Measurements from ENCODE around the gene BACE1. TPM values are rescaled to one million over a fixed set of nuclear protein-coding genes. Genes with fewer than 3 reads are reported as not detected.
A peak's percentile ranks its signal among the peaks of the same experiment; 100 is the strongest.
"Not testable (repeated sequence)": the region's sequence is repeated elsewhere in the genome, so short reads cannot be mapped to it uniquely, and the experiment has no call there.

BACE1 gene
- total and polyA plus RNA-seq, 7 donors, result 1.8 to 24.6 (median 13.2) TPM

- Histone ChIP-seq H3K36me3 (peaks cover 0 to 6% (median 2%) of the 10 kb centered on the region in 4 donors), H3K4me3 (no peak overlapping the region), H3K4me1 (peaks cover 0 to 18% (median 12%) of the 10 kb centered on the region in 4 donors), H3K9me3 (no peaks in the 10 kb centered on the region), H3K27me3 (no peaks in the 10 kb centered on the region), H3K27ac (no peak overlapping the region)
- DNase-seq, result no peak
- no peak for TF ChIP-seq POLR2A (IDR thresholded peaks at IDR 0.05)
- TF ChIP-seq EP300 (IDR thresholded peaks at IDR 0.05), result no peak
- TF ChIP-seq POLR2AphosphoS5 (IDR thresholded peaks at IDR 0.05), result no peak
- TF ChIP-seq CTCF (IDR thresholded peaks at IDR 0.05), result no peak
- intact Hi-C loops (cut with DNase I), result no loop called here
- WGBS, 2 donors, result 48 to 79% methylated on average over 2 of the region's 2 CpGs
Observed at GRCh38 chr11:117332843-117333242, 16.8 kb upstream of the BACE1 start.

GRCh38 chr11:117328375-117329010 is 12.4 kb upstream of the BACE1 start:
- no peaks in the 10 kb centered on the region for H3K36me3 ChIP-seq
- intact Hi-C loops (cut with DNase I), result no loop called here
- peak overlapping the region; percentile 67 to 84 (median 80) for H3K4me3 ChIP-seq
- H3K27ac ChIP-seq, result peak overlapping the region; percentile 94 to 96 (median 94)
- TF ChIP-seq CTCF (IDR thresholded peaks at IDR 0.05) (peak in 1 of 4 experiments; percentile 12), POLR2AphosphoS5 (IDR thresholded peaks at IDR 0.05) (peak; percentile 28 to 52 (median 39)), POLR2A (IDR thresholded peaks at IDR 0.05) (no peak), EP300 (IDR thresholded peaks at IDR 0.05) (no peak)
- DNase-seq, result peak; percentile 83
- H3K4me1 ChIP-seq, result peaks cover 0 to 18% (median 12%) of the 10 kb centered on the region in 4 donors
- WGBS, 2 donors, result 5 to 8% methylated on average over 15 of the region's 15 CpGs
- no peaks in the 10 kb centered on the region for H3K27me3 ChIP-seq
- H3K9me3 ChIP-seq, result no peaks in the 10 kb centered on the region

- peaks cover 0 to 18% (median 12%) of the 10 kb centered on the region in 4 donors for H3K4me1 ChIP-seq
- H3K4me3 ChIP-seq, result peak within 1 kb of the TSS; percentile 67 to 84 (median 80)
- H3K27ac ChIP-seq, result peak within 1 kb of the TSS; percentile 94 to 96 (median 94)
- intact Hi-C loops (cut with DNase I), result loop anchor here (1.0 kb wide), 1 partner anchor 95 kb away; the partner anchor contains the start of genes PCSK7 and RNF214
- peak; percentile 98 for DNase-seq
- 0 to 1% methylated on average over 64 of the region's 64 CpGs for WGBS, 2 donors
- H3K36me3 ChIP-seq, result no peaks in the 10 kb centered on the region
- TF ChIP-seq POLR2A (IDR thresholded peaks at IDR 0.05) (peak; percentile 48 to 75), POLR2AphosphoS5 (IDR thresholded peaks at IDR 0.05) (peak; percentile 59 to 77 (median 66)), CTCF (IDR thresholded peaks at IDR 0.05) (no peak), EP300 (IDR thresholded peaks at IDR 0.05) (no peak)
- no peaks in the 10 kb centered on the region for H3K9me3 ChIP-seq
- no peaks in the 10 kb centered on the region for H3K27me3 ChIP-seq
Observed at GRCh38 chr11:117327567-117328374, 11.7 kb upstream of the BACE1 start, which contains the start of gene CEP164. Gene CEP164 (plus strand): TSS chr11:117327854. CDS start chr11:117338587, 10,733 bp downstream.

- not testable (repeated sequence) for H3K9me3 ChIP-seq, H3K36me3 ChIP-seq, DNase-seq, H3K27me3 ChIP-seq
- WGBS, 2 donors, result 9 to 11% methylated on average over 5 of the region's 5 CpGs
- intact Hi-C loops (cut with DNase I), result loop anchor here (1.0 kb wide), 1 partner anchor 95 kb away; the partner anchor contains the start of genes PCSK7 and RNF214
- Histone ChIP-seq H3K4me3 (peak overlapping the region; percentile 67 to 84 (median 80)), H3K27ac (peak overlapping the region; percentile 94 to 96 (median 94)), H3K4me1 (peaks cover 0 to 18% (median 12%) of the 10 kb centered on the region in 4 donors)
Observed at GRCh38 chr11:117327255-117327566, 11.2 kb upstream of the BACE1 start.

GRCh38 chr11:117319214-117319840 is 3.3 kb upstream of the BACE1 start:
- peak; percentile 4 for DNase-seq
- WGBS, 2 donors, result 76 to 79% methylated on average over 5 of the region's 5 CpGs
- peaks cover 0 to 25% (median 22%) of the 10 kb centered on the region in 4 donors for H3K4me1 ChIP-seq
- H3K27me3 ChIP-seq, result no peaks in the 10 kb centered on the region
- H3K36me3 ChIP-seq, result no peaks in the 10 kb centered on the region
- no peak overlapping the region for H3K4me3 ChIP-seq
- intact Hi-C loops (cut with DNase I), result no loop called here
- no peak for TF ChIP-seq EP300 (IDR thresholded peaks at IDR 0.05)
- no peak for TF ChIP-seq POLR2A (IDR thresholded peaks at IDR 0.05)
- no peak for TF ChIP-seq POLR2AphosphoS5 (IDR thresholded peaks at IDR 0.05)
- TF ChIP-seq CTCF (IDR thresholded peaks at IDR 0.05), result no peak
- H3K27ac ChIP-seq, result no peak overlapping the region
- no peaks in the 10 kb centered on the region for H3K9me3 ChIP-seq

Measured in sigmoid colon (tissue), 7 donors.